GM23338 (cell line): ENCODE results near the gene CACNA1G. TPM values are rescaled to one million over a fixed set of nuclear protein-coding genes. Genes with fewer than 3 reads are reported as not detected.

Experiments
- ATAC-seq: fragments of 200-7000 bp; cut with Tn5 transposase; 3 replicates; pipeline ENCODE4 v1.9.1; 2020
- DNase-seq: peaks from one replicate; pipeline ENCODE4 v3.0.0-alpha.2; 2015; ENCODE audit warnings: low spot score
- H2AFZ ChIP-seq: fragments of 200-600 bp; sonication (generic); 2 replicates; pipeline ENCODE4 v1.8.0; 2016; ENCODE audit warnings: antibody characterized with exemption, mild to moderate bottlenecking, moderate library complexity
- H3F3A ChIP-seq: fragments of 200-600 bp; sonication (generic); replicated peaks from 2 replicates; pipeline ENCODE4 v1.8.0; 2017; ENCODE audit warnings: antibody characterized with exemption, mixed run types, low read depth
- H3K27ac ChIP-seq: fragments of 200-600 bp; sonication (generic); 2 replicates; pipeline ENCODE4 v1.6.1; 2016; ENCODE audit warnings: low read depth
- H3K27me3 ChIP-seq: fragments of 200-600 bp; sonication (generic); 2 replicates; pipeline ENCODE4 v1.8.0; 2016; ENCODE audit warnings: mild to moderate bottlenecking, mixed run types, moderate library complexity; ENCODE audit not compliant: insufficient read depth
- H3K36me3 ChIP-seq: fragments of 200-600 bp; sonication (generic); 2 replicates; pipeline ENCODE4 v1.8.0; 2016; ENCODE audit warnings: mild to moderate bottlenecking; ENCODE audit not compliant: insufficient read depth
- H3K4me1 ChIP-seq: fragments of 200-600 bp; sonication (generic); 2 replicates; pipeline ENCODE4 v1.8.0; 2016; ENCODE audit warnings: mild to moderate bottlenecking, moderate library complexity; ENCODE audit not compliant: insufficient read depth
- H3K4me2 ChIP-seq: fragments of 200-600 bp; sonication (generic); 2 replicates; pipeline ENCODE4 v1.7.1; 2017; ENCODE audit warnings: mixed run types
- H3K4me3 ChIP-seq: fragments of 200-600 bp; sonication (generic); 2 replicates; pipeline ENCODE4 v1.6.1; 2016; ENCODE audit warnings: mixed run types
- H3K79me2 ChIP-seq: fragments of 200-600 bp; sonication (generic); replicated peaks from 2 replicates; pipeline ENCODE4 v1.8.0; 2017; ENCODE audit warnings: mild to moderate bottlenecking; ENCODE audit not compliant: insufficient read depth
- H3K9me2 ChIP-seq: fragments of 200-600 bp; sonication (generic); 2 replicates; pipeline ENCODE4 v1.8.0; 2017; ENCODE audit not compliant: insufficient read depth
- H4K20me1 ChIP-seq: fragments of 200-600 bp; sonication (generic); replicated peaks from 2 replicates; pipeline ENCODE4 v1.8.0; 2017; ENCODE audit warnings: mild to moderate bottlenecking; ENCODE audit not compliant: insufficient read depth
- H3K27ac Mint-ChIP-seq: 2 replicates; pipeline ENCODE4 v1.8.0; 2020; ENCODE audit warnings: inconsistent platforms, mild to moderate bottlenecking, moderate library complexity, mixed read lengths
- H3K27me3 Mint-ChIP-seq: 3 replicates; pipeline ENCODE4 v1.8.0; 2022; ENCODE audit warnings: low read depth, mild to moderate bottlenecking, moderate library complexity, mixed read lengths, inconsistent platforms; ENCODE audit not compliant: insufficient read depth, poor library complexity
- H3K36me3 Mint-ChIP-seq: 3 replicates; pipeline ENCODE4 v1.8.0; 2021; ENCODE audit warnings: low read depth, mild to moderate bottlenecking, inconsistent platforms, moderate library complexity, mixed read lengths
- H3K4me1 Mint-ChIP-seq: 3 replicates; pipeline ENCODE4 v1.8.0; 2020; ENCODE audit warnings: mild to moderate bottlenecking, inconsistent platforms, mixed read lengths
- H3K4me3 Mint-ChIP-seq: 3 replicates; pipeline ENCODE4 v1.8.0; 2021; ENCODE audit warnings: moderate library complexity, mild to moderate bottlenecking, inconsistent platforms, mixed read lengths
- H3K9me3 Mint-ChIP-seq: 3 replicates; pipeline ENCODE4 v1.8.0; 2020; ENCODE audit warnings: moderate library complexity, mild to moderate bottlenecking, inconsistent platforms, mixed read lengths
- CREB1 ChIP-seq: fragments of 250-450 bp; sonication (Bioruptor Pico); IDR thresholded peaks from 2 replicates; pipeline ENCODE4 v1.5.0; 2020; ENCODE audit warnings: low read depth, mild to moderate bottlenecking, moderate library complexity
- ETS1 ChIP-seq: IDR thresholded peaks from 2 replicates; pipeline ENCODE4 v1.6.1; 2016; ENCODE audit warnings: antibody characterized with exemption
- EZH2 ChIP-seq: fragments of 200-600 bp; sonication (generic); IDR thresholded peaks from one replicate; pipeline ENCODE4 v1.8.0; 2017; ENCODE audit warnings: antibody characterized with exemption, mild to moderate bottlenecking, low read depth; ENCODE audit not compliant: unreplicated experiment
- EZH2phosphoT487 ChIP-seq: fragments of 200-600 bp; sonication (generic); IDR thresholded peaks from one replicate; pipeline ENCODE4 v1.8.1; 2018; ENCODE audit warnings: antibody characterized with exemption; ENCODE audit not compliant: unreplicated experiment
- JUNB ChIP-seq: IDR thresholded peaks from one replicate; pipeline ENCODE4 v1.6.1; 2016; ENCODE audit warnings: antibody characterized with exemption; ENCODE audit not compliant: unreplicated experiment
- NANOG ChIP-seq: IDR thresholded peaks from 2 replicates; pipeline ENCODE4 v1.6.1; 2016; ENCODE audit warnings: antibody characterized with exemption, borderline replicate concordance
- POLR2AphosphoS5 ChIP-seq: IDR thresholded peaks from 2 replicates; pipeline ENCODE4 v1.6.1; 2016; ENCODE audit warnings: antibody characterized with exemption, low read depth
- ZNF114 ChIP-seq: fragments of 250-450 bp; sonication (Bioruptor Pico); IDR thresholded peaks from 2 replicates; pipeline ENCODE4 v1.5.0; 2020; ENCODE audit warnings: mild to moderate bottlenecking, moderate library complexity
- ZNF331 ChIP-seq: fragments of 250-450 bp; sonication (Bioruptor Pico); IDR thresholded peaks from 2 replicates; pipeline ENCODE4 v1.5.0; 2020; ENCODE audit warnings: low read depth, mild to moderate bottlenecking, moderate library complexity
- ZNF462 ChIP-seq: fragments of 250-450 bp; sonication (Bioruptor Pico); IDR thresholded peaks from 2 replicates; pipeline ENCODE4 v1.5.0; 2020; ENCODE audit warnings: mild to moderate bottlenecking, moderate library complexity
- polyA plus RNA-seq: library from polyadenylated mRNA; unstranded; fragments of >200 nt; fragmentation: Nextera tagmentation; extraction: Ambion mirVana; gene quantifications from 2 replicates; pipeline ENCODE4 v1.2.1, GENCODE V29; 2016
- total RNA-seq: library from RNA; depleted of rRNA; stranded (reverse); fragments of >200 nt; shearing (Covaris generic); gene quantifications from 2 replicates; pipeline ENCODE4 v1.2.3, GENCODE V29; 2014
- TF ChIP-seq, protein P1 (sequence below): IDR thresholded peaks from one replicate; pipeline ENCODE4 v1.6.1; 2018; ENCODE audit warnings: antibody characterized with exemption; ENCODE audit not compliant: unreplicated experiment

The CACNA1G gene
- total and polyA plus RNA-seq, 2 experiments from 2014 or later, result 1.4 to 5.1 TPM

- Histone ChIP-seq H3K36me3 (no peaks in the 10 kb centered on the region), H3K4me2 (no peak overlapping the region), H3K9me2 (no peaks in the 10 kb centered on the region), H3K79me2 (no peaks in the 10 kb centered on the region), H3K4me3 (no peak overlapping the region), H3K27ac (no peak overlapping the region), H3K4me1 (peaks cover 5% of the 10 kb centered on the region; the same call in 1 of the 2 replicates), H3K27me3 (no peaks in the 10 kb centered on the region), H3F3A (no peaks in the 10 kb centered on the region), H4K20me1 (no peaks in the 10 kb centered on the region), H2AFZ (no peak overlapping the region)
- H3K4me1 Mint-ChIP-seq, result peaks cover 18% of the 10 kb centered on the region
- TF ChIP-seq, protein P1, sequence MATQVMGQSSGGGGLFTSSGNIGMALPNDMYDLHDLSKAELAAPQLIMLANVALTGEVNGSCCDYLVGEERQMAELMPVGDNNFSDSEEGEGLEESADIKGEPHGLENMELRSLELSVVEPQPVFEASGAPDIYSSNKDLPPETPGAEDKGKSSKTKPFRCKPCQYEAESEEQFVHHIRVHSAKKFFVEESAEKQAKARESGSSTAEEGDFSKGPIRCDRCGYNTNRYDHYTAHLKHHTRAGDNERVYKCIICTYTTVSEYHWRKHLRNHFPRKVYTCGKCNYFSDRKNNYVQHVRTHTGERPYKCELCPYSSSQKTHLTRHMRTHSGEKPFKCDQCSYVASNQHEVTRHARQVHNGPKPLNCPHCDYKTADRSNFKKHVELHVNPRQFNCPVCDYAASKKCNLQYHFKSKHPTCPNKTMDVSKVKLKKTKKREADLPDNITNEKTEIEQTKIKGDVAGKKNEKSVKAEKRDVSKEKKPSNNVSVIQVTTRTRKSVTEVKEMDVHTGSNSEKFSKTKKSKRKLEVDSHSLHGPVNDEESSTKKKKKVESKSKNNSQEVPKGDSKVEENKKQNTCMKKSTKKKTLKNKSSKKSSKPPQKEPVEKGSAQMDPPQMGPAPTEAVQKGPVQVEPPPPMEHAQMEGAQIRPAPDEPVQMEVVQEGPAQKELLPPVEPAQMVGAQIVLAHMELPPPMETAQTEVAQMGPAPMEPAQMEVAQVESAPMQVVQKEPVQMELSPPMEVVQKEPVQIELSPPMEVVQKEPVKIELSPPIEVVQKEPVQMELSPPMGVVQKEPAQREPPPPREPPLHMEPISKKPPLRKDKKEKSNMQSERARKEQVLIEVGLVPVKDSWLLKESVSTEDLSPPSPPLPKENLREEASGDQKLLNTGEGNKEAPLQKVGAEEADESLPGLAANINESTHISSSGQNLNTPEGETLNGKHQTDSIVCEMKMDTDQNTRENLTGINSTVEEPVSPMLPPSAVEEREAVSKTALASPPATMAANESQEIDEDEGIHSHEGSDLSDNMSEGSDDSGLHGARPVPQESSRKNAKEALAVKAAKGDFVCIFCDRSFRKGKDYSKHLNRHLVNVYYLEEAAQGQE, result no peak
- TF ChIP-seq POLR2AphosphoS5, result no peak
- no peak for TF ChIP-seq NANOG
- no peak for TF ChIP-seq EZH2phosphoT487
- no peak for TF ChIP-seq EZH2
- TF ChIP-seq ZNF331 (CRISPR knock-in tag), result no peak
- TF ChIP-seq ETS1, result no peak
- no peak for TF ChIP-seq CREB1
- TF ChIP-seq ZNF114 (CRISPR knock-in tag), result no peak
- no peak for TF ChIP-seq JUNB
- TF ChIP-seq ZNF462, result no peak
- H3K27me3 Mint-ChIP-seq, result peaks cover 8% of the 10 kb centered on the region
- H3K9me3 Mint-ChIP-seq, result no peaks in the 10 kb centered on the region
- DNase-seq (no peak), ATAC-seq (no peak)
- no peak overlapping the region for H3K27ac Mint-ChIP-seq
- no peak overlapping the region; the same call in 2 of the 3 replicates for H3K4me3 Mint-ChIP-seq
- no peaks in the 10 kb centered on the region; the same call in 2 of the 3 replicates for H3K36me3 Mint-ChIP-seq
Observed at GRCh38 chr17:50618941-50619340, 58.4 kb downstream of the CACNA1G start.
